Ovary (tissue), 3 donors: ENCODE results near the gene ADGRL4.

Experiments used
- CTCF ChIP-seq, 3 donors: fragments of 450-650 bp in 2 of 3; fragments of 200-600 bp in 1 of 3; IDR thresholded peaks; one replicate each; pipeline versions ENCODE4 v1.5.1 to v1.8.0; 2016 to 2022; ENCODE audit warnings: antibody characterized with exemption in 3 of 3, mild to moderate bottlenecking in 1 of 3
- EP300 ChIP-seq: sonication (generic); formaldehyde crosslinking; IDR thresholded peaks from one replicate; pipeline ENCODE4 v1.6.1; 2017; ENCODE audit warnings: antibody characterized with exemption
- donor health status: DM: no; HTN: no; CAD: no.

DNA sequence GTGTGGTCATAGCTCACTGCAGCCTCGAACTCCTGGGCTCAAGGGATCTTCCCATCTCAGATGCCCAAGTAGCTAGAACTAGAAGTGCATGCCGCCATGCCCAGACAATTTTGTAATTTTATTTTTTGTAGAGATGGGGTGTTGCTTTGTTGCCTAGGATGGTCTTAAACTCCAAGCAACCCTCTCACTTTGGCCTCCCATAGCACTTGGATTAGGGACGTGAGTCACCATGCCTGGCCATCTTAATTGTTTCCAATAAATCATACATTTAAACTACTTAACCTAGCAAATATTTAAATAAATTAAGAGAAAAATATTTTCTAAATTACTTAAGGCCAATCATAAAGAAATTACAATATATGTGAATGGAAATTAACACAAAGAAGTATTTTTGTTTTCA, 35.1 kb upstream of the ADGRL4 start:
- TF ChIP-seq CTCF (IDR thresholded peaks at IDR 0.05), result no peak
- no peak for TF ChIP-seq EP300
